HepG2 (cell line): ENCODE results near the gene IFNLR1. TPM values are rescaled to one million over a fixed set of nuclear protein-coding genes. Genes with fewer than 3 reads are reported as not detected.

Experiments
- CCAR2 ChIP-seq: fragments of 200-400 bp; formaldehyde crosslinking; optimal IDR thresholded peaks from 2 replicates; pipeline ENCODE3; 2018; ENCODE audit warnings: low read depth, mild to moderate bottlenecking, low read length, moderate library complexity
- ETV5 ChIP-seq: IDR thresholded peaks from 2 replicates; pipeline ENCODE4 v1.6.1; 2018; ENCODE audit warnings: missing biosample characterization, missing genetic modification reagents, inconsistent platforms, borderline replicate concordance
- FOXJ3 ChIP-seq: sonication (generic); formaldehyde crosslinking; IDR thresholded peaks from 2 replicates; pipeline ENCODE4 v1.4.0; 2020; ENCODE audit warnings: missing genetic modification reagents, mild to moderate bottlenecking, borderline replicate concordance
- FOXK1 ChIP-seq: sonication (generic); formaldehyde crosslinking; IDR thresholded peaks from 2 replicates; pipeline ENCODE4 v1.4.0; 2020; ENCODE audit warnings: low read depth, missing genetic modification reagents, borderline replicate concordance
- KLF16 ChIP-seq, 2 experiments: sonication (generic) in 1 of 2; formaldehyde crosslinking in 1 of 2; IDR thresholded peaks; 2 replicates each; pipeline versions ENCODE4 v1.6.1 to v1.8.0; 2016 to 2023; ENCODE audit warnings: missing genetic modification reagents in 2 of 2, missing compliant biosample characterization in 1 of 2
- MBD4 ChIP-seq: IDR thresholded peaks from 2 replicates; pipeline ENCODE4 v1.6.1; 2012; ENCODE audit warnings: low read length, inconsistent platforms, borderline replicate concordance
- MBNL3 ChIP-seq: fragments of 250-450 bp; sonication (Bioruptor Pico); conservative IDR thresholded peaks from 2 replicates; pipeline ENCODE4 v1.8.0; 2022; ENCODE audit warnings: mild to moderate bottlenecking, inconsistent platforms
- MED1 ChIP-seq: sonication (generic); formaldehyde crosslinking; IDR thresholded peaks from 2 replicates; pipeline ENCODE4 v1.4.0; 2020; ENCODE audit warnings: missing genetic modification reagents
- NCOA2 ChIP-seq: sonication (generic); formaldehyde crosslinking; IDR thresholded peaks from 2 replicates; pipeline ENCODE4 v1.8.0; 2022; ENCODE audit warnings: inconsistent platforms
- PAF1 ChIP-seq: IDR thresholded peaks from 2 replicates; pipeline ENCODE4 v1.6.1; 2016; ENCODE audit warnings: missing genetic modification reagents, missing compliant biosample characterization
- PHF21A ChIP-seq: sonication (generic); formaldehyde crosslinking; IDR thresholded peaks from 2 replicates; pipeline ENCODE4 v1.5.0; 2020; ENCODE audit warnings: mild to moderate bottlenecking, missing genetic modification reagents
- RFXANK ChIP-seq: IDR thresholded peaks from 2 replicates; pipeline ENCODE4 v1.6.1; 2016
- SALL2 ChIP-seq: sonication (generic); formaldehyde crosslinking; IDR thresholded peaks from 2 replicates; pipeline ENCODE4 v1.8.1; 2023; ENCODE audit warnings: mild to moderate bottlenecking, missing genetic modification reagents, inconsistent platforms
- SMAD3 ChIP-seq: sonication (generic); formaldehyde crosslinking; IDR thresholded peaks from 2 replicates; pipeline ENCODE4 v1.4.0; 2020; ENCODE audit warnings: missing genetic modification reagents
- SMAD9 ChIP-seq: sonication (generic); formaldehyde crosslinking; IDR thresholded peaks from 2 replicates; pipeline ENCODE4 v1.5.1; 2020; ENCODE audit warnings: mild to moderate bottlenecking, missing genetic modification reagents
- SMARCC2 ChIP-seq: fragments of 450-650 bp; IDR thresholded peaks from 2 replicates; pipeline ENCODE4 v1.6.1; 2017; ENCODE audit warnings: antibody characterized with exemption, mild to moderate bottlenecking
- TP53 ChIP-seq: sonication (generic); formaldehyde crosslinking; conservative IDR thresholded peaks from 2 replicates; pipeline ENCODE4 v1.4.0; 2020; ENCODE audit warnings: missing genetic modification reagents
- ZFP62 ChIP-seq: sonication (generic); formaldehyde crosslinking; IDR thresholded peaks from 2 replicates; pipeline ENCODE4 v1.4.0; 2020; ENCODE audit warnings: missing genetic modification reagents
- ZFX ChIP-seq: sonication (generic); formaldehyde crosslinking; IDR thresholded peaks from 2 replicates; pipeline ENCODE4 v1.4.0; 2020; ENCODE audit warnings: mild to moderate bottlenecking, low read depth, missing genetic modification reagents, moderate library complexity
- ZFYVE20 ChIP-seq: sonication (generic); formaldehyde crosslinking; IDR thresholded peaks from 2 replicates; pipeline ENCODE4 v1.8.0; 2023; ENCODE audit warnings: low read depth, mild to moderate bottlenecking, moderate library complexity, missing genetic modification reagents, borderline replicate concordance
- ZNF101 ChIP-seq: sonication (generic); formaldehyde crosslinking; IDR thresholded peaks from 2 replicates; pipeline ENCODE4 v1.4.0; 2020; ENCODE audit warnings: mild to moderate bottlenecking, low read depth, missing genetic modification reagents, borderline replicate concordance
- ZNF234 ChIP-seq: sonication (generic); formaldehyde crosslinking; conservative IDR thresholded peaks from 2 replicates; pipeline ENCODE4 v1.5.1; 2020; ENCODE audit warnings: mild to moderate bottlenecking, missing genetic modification reagents
- ZNF253 ChIP-seq: sonication (generic); formaldehyde crosslinking; IDR thresholded peaks from 2 replicates; pipeline ENCODE4 v1.8.0; 2022; ENCODE audit warnings: mild to moderate bottlenecking, missing genetic modification reagents, borderline replicate concordance
- ZNF34 ChIP-seq: sonication (generic); formaldehyde crosslinking; IDR thresholded peaks from 2 replicates; pipeline ENCODE4 v1.4.0; 2020; ENCODE audit warnings: mild to moderate bottlenecking, missing genetic modification reagents, borderline replicate concordance
- ZNF567 ChIP-seq: sonication (generic); formaldehyde crosslinking; IDR thresholded peaks from 2 replicates; pipeline ENCODE4 v1.8.1; 2023; ENCODE audit warnings: mild to moderate bottlenecking, missing genetic modification reagents, borderline replicate concordance
- ZNF605 ChIP-seq: sonication (generic); formaldehyde crosslinking; IDR thresholded peaks from 2 replicates; pipeline ENCODE4 v1.8.0; 2022; ENCODE audit warnings: mild to moderate bottlenecking, missing genetic modification reagents
- ZNF788 ChIP-seq: sonication (generic); formaldehyde crosslinking; IDR thresholded peaks from 2 replicates; pipeline ENCODE4 v1.5.0; 2020; ENCODE audit warnings: mild to moderate bottlenecking, missing genetic modification reagents, borderline replicate concordance
- polyA plus RNA-seq, 8 experiments: library from polyadenylated mRNA; depleted of rRNA in 3 of 8; stranded (reverse) in 7 of 8; unstranded in 1 of 8; fragments of >200 nt; fragmentation: Illumina TruSeq in 4 of 8; extraction: Trizol in 4 of 8; gene quantifications; 2 replicates each; pipeline versions ENCODE4 v1.2.1 to v1.2.3, GENCODE V29; 2011 to 2016; ENCODE audit warnings: low read depth in 4 of 8, missing spikeins in 1 of 8, mixed read lengths in 1 of 8; ENCODE audit not compliant: insufficient read depth in 1 of 8
- total RNA-seq, 5 experiments: library from RNA; depleted of rRNA; stranded (reverse); fragments of >200 nt; fragmentation: Illumina TruSeq; extraction: Trizol; gene quantifications; 2 replicates each; pipeline ENCODE4 v1.2.3, GENCODE V29; 2016; ENCODE audit warnings: low read depth in 1 of 5
- TF ChIP-seq, protein P1 (sequence below): sonication (generic); formaldehyde crosslinking; IDR thresholded peaks from 2 replicates; pipeline ENCODE4 v1.8.1; 2022; ENCODE audit warnings: mild to moderate bottlenecking, missing genetic modification reagents
- TF ChIP-seq, protein P2 (sequence below): sonication (generic); formaldehyde crosslinking; IDR thresholded peaks from 2 replicates; pipeline ENCODE4 v1.5.0; 2020; ENCODE audit warnings: mild to moderate bottlenecking, missing genetic modification reagents, moderate library complexity
- TF ChIP-seq, protein P3 (sequence below): sonication (generic); formaldehyde crosslinking; conservative IDR thresholded peaks from 2 replicates; pipeline ENCODE4 v1.8.1; 2023; ENCODE audit warnings: missing genetic modification reagents

The IFNLR1 gene
- total and polyA plus RNA-seq, 2 of the 13 experiments (the other 11 are each of a cell fraction or from before 2014, with no cell fraction given), result 3.8 to 8.5 TPM

DNA sequence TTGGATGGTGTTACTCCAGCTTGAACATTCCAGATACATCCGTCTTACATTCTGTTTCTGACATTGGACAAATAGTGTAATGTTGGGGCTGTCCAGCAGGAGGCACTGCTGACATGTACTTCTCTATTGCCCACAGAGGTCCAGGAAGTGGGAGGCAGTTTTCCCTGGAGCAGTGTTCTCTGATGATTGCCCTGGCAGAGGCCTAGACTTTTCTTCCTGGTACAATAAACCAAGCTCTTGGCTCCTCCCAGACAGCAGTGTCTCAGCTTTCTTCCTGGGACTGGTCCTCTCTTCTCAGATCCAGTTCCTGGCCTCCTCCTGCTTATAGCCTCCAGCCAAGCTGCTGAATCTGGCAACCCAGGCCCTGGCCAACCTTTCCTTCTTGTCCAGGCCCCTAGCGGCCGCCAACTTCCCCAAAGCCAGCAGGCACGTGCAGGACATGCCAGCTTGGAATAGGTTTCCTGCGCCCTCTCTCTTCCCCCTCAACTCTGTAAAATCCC, 14.9 kb upstream of the IFNLR1 start (continued):
- TF ChIP-seq, protein P1, sequence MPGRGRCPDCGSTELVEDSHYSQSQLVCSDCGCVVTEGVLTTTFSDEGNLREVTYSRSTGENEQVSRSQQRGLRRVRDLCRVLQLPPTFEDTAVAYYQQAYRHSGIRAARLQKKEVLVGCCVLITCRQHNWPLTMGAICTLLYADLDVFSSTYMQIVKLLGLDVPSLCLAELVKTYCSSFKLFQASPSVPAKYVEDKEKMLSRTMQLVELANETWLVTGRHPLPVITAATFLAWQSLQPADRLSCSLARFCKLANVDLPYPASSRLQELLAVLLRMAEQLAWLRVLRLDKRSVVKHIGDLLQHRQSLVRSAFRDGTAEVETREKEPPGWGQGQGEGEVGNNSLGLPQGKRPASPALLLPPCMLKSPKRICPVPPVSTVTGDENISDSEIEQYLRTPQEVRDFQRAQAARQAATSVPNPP (CRISPR knock-in tag), result no peak
- TF ChIP-seq KLF16 (CRISPR knock-in tag; IDR thresholded peaks at IDR 0.05) (no peak), MBNL3 (CRISPR knock-in tag) (no peak), ZNF605 (CRISPR knock-in tag) (no peak), PAF1 (CRISPR knock-in tag) (no peak), ZFP62 (CRISPR knock-in tag) (no peak), PHF21A (CRISPR knock-in tag) (no peak), RFXANK (no peak), FOXK1 (CRISPR knock-in tag) (no peak), SMAD9 (CRISPR knock-in tag) (no peak), ZNF567 (CRISPR knock-in tag) (no peak), SALL2 (CRISPR knock-in tag) (no peak), ZNF234 (no peak), MBD4 (no peak), TP53 (CRISPR knock-in tag) (no peak), FOXJ3 (CRISPR knock-in tag) (no peak), SMARCC2 (no peak), ZFX (CRISPR knock-in tag) (peak; percentile 64; the same call in 1 of the 2 replicates), ETV5 (peak; percentile 28; the same call in 1 of the 2 replicates), ZNF34 (CRISPR knock-in tag) (no peak), ZNF101 (CRISPR knock-in tag) (no peak), NCOA2 (0 out of 2 replicates have a peak, but pooled peaks have one; percentile 24), ZNF253 (no peak), MED1 (0 out of 2 replicates have a peak, but pooled peaks have one; percentile 20), ZFYVE20 (no peak), ZNF788 (no peak), CCAR2 (no peak), SMAD3 (CRISPR knock-in tag) (no peak)
- TF ChIP-seq, protein P2, sequence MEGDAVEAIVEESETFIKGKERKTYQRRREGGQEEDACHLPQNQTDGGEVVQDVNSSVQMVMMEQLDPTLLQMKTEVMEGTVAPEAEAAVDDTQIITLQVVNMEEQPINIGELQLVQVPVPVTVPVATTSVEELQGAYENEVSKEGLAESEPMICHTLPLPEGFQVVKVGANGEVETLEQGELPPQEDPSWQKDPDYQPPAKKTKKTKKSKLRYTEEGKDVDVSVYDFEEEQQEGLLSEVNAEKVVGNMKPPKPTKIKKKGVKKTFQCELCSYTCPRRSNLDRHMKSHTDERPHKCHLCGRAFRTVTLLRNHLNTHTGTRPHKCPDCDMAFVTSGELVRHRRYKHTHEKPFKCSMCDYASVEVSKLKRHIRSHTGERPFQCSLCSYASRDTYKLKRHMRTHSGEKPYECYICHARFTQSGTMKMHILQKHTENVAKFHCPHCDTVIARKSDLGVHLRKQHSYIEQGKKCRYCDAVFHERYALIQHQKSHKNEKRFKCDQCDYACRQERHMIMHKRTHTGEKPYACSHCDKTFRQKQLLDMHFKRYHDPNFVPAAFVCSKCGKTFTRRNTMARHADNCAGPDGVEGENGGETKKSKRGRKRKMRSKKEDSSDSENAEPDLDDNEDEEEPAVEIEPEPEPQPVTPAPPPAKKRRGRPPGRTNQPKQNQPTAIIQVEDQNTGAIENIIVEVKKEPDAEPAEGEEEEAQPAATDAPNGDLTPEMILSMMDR (CRISPR knock-in tag), result peak; percentile 90
- TF ChIP-seq, protein P3, sequence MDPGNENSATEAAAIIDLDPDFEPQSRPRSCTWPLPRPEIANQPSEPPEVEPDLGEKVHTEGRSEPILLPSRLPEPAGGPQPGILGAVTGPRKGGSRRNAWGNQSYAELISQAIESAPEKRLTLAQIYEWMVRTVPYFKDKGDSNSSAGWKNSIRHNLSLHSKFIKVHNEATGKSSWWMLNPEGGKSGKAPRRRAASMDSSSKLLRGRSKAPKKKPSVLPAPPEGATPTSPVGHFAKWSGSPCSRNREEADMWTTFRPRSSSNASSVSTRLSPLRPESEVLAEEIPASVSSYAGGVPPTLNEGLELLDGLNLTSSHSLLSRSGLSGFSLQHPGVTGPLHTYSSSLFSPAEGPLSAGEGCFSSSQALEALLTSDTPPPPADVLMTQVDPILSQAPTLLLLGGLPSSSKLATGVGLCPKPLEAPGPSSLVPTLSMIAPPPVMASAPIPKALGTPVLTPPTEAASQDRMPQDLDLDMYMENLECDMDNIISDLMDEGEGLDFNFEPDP (CRISPR knock-in tag), result no peak
